ENCODE results near the gene KRT82.

Gene KRT82

DNA sequence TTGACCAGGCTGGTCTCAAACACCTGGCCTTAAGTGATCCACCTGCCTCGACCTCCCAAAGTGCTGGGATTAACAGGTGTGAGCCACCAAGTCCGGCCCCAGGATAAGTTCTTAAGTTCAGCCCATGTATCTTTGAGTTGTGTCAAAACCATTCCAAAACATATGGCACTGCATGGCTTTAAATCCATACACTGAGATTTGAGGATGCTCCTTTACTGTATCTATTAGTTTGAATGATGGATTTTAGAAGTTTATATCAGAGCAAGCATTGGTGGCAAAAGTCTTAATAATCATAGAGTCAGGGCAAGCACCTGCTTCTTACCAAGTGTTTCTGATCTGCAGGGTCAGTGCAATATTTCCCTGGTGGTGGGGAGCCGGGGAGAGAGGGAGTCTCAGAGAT, 39.7 kb upstream of the KRT82 start:
- DNase-seq (ENCODE audit: low read depth): no peak
- H3K4me3 ChIP-seq (ENCODE audit: control insufficient read depth, low read depth, low read length): no peak overlapping the region
- TF ChIP-seq, protein P1, sequence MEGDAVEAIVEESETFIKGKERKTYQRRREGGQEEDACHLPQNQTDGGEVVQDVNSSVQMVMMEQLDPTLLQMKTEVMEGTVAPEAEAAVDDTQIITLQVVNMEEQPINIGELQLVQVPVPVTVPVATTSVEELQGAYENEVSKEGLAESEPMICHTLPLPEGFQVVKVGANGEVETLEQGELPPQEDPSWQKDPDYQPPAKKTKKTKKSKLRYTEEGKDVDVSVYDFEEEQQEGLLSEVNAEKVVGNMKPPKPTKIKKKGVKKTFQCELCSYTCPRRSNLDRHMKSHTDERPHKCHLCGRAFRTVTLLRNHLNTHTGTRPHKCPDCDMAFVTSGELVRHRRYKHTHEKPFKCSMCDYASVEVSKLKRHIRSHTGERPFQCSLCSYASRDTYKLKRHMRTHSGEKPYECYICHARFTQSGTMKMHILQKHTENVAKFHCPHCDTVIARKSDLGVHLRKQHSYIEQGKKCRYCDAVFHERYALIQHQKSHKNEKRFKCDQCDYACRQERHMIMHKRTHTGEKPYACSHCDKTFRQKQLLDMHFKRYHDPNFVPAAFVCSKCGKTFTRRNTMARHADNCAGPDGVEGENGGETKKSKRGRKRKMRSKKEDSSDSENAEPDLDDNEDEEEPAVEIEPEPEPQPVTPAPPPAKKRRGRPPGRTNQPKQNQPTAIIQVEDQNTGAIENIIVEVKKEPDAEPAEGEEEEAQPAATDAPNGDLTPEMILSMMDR (conservative IDR thresholded peaks at IDR 0.05; ENCODE audit: control insufficient read depth, insufficient read depth, low read depth, low read length): no peak

DNA sequence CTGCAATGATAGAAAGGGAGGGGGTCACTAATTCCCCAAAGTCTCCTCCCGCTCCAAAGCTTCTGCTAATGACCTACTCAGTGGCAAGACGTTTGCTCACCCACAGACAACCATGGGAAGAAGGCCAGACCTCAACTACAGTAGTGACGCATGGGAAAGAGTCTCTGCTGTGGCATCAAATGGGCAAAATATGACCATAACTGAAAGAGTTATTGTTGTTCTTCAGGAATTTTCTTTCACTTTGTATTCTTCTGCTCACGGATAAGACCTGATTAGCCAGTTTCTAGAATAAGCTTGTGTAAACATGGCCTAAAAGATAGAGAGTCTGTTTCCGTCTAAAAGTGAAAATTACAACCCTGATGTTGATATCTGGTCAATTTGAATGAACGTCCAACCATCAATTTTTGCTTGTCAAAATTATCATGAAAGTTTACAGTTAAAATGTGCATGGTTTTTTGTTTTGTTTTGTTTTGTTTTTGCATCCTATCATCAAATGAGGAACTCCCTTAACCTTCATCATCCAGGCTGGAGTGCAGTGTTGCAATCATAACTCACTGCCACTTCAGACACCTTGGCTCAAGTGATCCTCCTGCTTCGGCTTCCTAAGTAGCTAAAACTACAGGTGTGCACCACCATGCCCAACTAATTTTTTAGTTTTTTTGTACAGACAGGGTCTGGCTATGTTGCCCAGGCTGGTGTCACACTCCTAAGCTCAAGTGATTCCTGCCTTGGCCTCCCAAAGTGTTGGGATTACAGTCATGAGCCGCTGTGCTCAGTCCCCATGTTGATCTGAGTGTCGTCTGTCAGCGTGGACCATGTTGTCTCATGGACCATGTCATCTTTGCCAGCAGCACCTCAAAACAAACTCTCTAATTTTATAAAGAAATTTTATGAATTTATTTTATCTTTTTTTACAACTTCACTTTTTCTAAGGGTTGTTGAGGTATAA, 38.8 kb upstream of the KRT82 start:
- TF ChIP-seq, protein P1 (conservative IDR thresholded peaks at IDR 0.05; ENCODE audit: control insufficient read depth, insufficient read depth, low read depth, low read length): no peak
- no peak overlapping the region for H3K4me3 ChIP-seq (ENCODE audit: control insufficient read depth, low read depth, low read length)
- DNase-seq (ENCODE audit: low read depth): no peak

DNA sequence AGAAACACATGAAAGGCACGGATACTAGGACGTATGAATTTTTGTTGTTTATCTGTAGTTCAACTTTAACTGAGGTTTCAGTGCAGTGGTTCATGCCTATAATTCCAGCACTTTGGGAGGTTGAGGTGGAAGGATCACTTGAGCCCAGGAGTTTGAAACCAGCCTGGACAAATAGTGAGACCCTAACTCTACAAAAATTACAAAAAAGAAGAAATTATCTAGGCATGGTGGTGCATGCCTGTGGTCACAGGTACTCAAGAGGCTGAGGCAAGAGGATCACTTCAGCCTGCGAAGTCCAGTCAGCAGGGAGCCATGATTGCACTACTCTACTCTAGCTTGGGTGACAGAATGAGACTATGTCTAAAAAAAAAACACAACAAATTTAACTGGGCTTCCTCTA, 37.8 kb upstream of the KRT82 start:
- DNase-seq (ENCODE audit: low read depth): no peak
- TF ChIP-seq, protein P1 (conservative IDR thresholded peaks at IDR 0.05; ENCODE audit: control insufficient read depth, insufficient read depth, low read depth, low read length): no peak
- no peak overlapping the region for H3K4me3 ChIP-seq (ENCODE audit: control insufficient read depth, low read depth, low read length)

DNA sequence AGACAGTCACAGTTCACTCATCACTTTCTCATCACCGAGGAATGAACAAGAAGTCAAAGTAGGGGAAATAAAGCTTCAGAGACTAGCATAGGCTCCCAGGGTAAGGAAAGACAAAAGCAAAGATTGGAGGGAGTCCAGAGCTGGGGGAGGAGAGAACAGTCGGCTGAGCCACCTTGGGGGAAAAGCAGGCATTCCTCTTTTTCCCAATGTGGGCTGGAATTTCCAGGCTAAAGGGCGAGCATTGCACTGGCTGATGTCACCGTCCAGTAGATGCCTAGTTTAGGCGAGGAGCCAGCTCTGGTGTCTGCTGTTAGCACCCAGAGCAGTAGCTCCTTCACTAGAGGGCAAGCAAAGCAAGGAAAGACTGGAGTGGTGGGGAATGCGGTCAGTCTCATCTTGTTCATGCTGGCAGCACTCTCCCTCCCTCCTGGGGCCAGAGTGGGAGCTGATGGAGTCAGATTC, 36.5 kb upstream of the KRT82 start:
- DNase-seq (ENCODE audit: low read depth): peak; percentile 97
- H3K4me3 ChIP-seq (ENCODE audit: control insufficient read depth, low read depth, low read length): no peak overlapping the region
- TF ChIP-seq, protein P1 (conservative IDR thresholded peaks at IDR 0.05; ENCODE audit: control insufficient read depth, insufficient read depth, low read depth, low read length): peak; percentile 48

DNA sequence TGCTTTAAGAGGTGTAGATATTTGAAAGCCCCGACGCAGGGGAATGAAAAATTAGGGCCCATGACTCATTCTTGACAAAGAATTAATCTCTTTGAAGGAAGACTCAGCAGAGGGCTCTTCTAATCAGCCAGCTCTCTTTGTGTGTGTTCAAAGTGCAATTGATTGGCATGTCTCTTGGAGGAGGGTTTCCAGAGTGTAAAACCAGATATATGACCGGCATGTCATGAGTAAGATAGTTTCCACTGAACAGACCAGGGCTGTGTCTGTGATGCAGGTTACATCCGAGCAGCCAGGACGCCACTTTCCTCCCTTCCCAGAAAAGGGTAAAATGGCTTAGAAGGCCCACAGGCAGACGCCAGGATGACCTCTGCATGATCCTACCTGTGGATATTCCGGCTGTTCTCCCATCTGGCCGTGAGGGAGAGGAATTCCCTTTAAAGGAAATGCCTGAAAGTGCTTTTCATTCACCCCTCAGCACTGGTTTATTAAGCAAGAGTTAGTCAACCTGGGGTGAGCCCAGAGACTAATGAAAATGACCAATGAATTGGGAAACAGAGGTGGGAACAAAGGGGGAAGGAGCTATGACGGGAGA, 35.3 kb upstream of the KRT82 start:
- no peak overlapping the region for H3K4me3 ChIP-seq (ENCODE audit: control insufficient read depth, low read depth, low read length)
- TF ChIP-seq, protein P1 (conservative IDR thresholded peaks at IDR 0.05; ENCODE audit: control insufficient read depth, insufficient read depth, low read depth, low read length): no peak
- peak; percentile 80 for DNase-seq (ENCODE audit: low read depth)

DNA sequence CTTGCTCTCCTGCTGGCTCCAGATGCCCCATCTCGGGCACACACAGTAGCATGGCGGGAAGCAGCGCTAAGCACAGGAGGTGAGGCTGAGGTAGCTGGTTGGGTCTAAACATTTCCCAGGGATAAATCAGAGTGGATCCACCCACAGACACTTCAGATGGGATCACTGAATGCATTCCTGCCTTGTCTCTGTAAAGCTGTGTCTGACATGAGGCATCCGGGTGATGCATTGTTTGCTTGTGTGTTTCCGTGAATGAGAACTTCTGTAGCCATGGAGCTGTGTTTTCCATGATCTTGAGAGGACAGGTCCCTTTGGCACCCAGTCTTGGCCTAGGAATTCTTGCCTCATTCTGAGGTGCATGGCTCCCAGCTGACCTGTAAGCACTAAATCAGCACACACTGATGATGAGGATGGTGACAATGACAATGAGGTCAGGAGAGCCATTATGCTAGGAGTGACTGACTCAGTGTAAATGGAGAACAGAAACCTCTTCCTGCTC, 34.7 kb upstream of the KRT82 start:
- peak; percentile 75 for DNase-seq (ENCODE audit: low read depth)

More for the DNA sequence above, 34.7 kb upstream of the KRT82 start:
- H3K4me3 ChIP-seq (ENCODE audit: control insufficient read depth, low read depth, low read length): no peak overlapping the region
- TF ChIP-seq, protein P1 (conservative IDR thresholded peaks at IDR 0.05; ENCODE audit: control insufficient read depth, insufficient read depth, low read depth, low read length): no peak

Measured in fibroblast of mammary gland (primary cell).